Measurements from ENCODE around the gene IMPG2.
A peak's percentile ranks its signal among the peaks of the same experiment; 100 is the strongest.

The IMPG2 gene

GRCh38 chr3:101184111-101184510 lies 136.3 kb downstream of the IMPG2 start:
- no peak for DNase-seq (ENCODE audit: low read depth, low spot score)

GRCh38 chr3:101183151-101183550 lies 137.2 kb downstream of the IMPG2 start:
- peak; percentile 14 for DNase-seq (ENCODE audit: low read depth, low spot score)

- peak; percentile 10 for DNase-seq (ENCODE audit: low read depth, low spot score)
Observed at GRCh38 chr3:101182734-101183133, 137.6 kb downstream of the IMPG2 start.

- no peak for DNase-seq (ENCODE audit: low read depth, low spot score)
Observed at GRCh38 chr3:101181801-101182200, 138.6 kb downstream of the IMPG2 start.

DNA sequence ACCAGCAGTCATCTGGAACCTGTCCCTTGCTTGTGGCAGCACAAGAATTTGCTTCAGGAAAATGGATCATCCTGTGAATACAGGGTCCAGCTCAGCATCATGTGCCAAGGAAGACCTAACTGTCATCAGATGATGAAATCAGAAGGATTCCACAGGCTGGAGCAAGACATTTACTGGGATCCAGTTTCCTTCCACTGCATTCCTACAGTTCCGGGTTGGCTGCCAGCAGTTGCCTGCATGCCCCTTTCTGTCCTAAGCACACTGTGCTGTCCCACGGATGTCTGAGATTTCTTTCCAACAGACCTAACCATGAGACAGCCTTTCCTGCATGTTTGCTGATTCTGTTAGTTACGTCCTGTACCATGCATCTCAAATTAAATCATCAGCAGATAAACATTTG lies 140.7 kb downstream of the IMPG2 start:
- DNase-seq (ENCODE audit: low read depth, low spot score): no peak

DNA sequence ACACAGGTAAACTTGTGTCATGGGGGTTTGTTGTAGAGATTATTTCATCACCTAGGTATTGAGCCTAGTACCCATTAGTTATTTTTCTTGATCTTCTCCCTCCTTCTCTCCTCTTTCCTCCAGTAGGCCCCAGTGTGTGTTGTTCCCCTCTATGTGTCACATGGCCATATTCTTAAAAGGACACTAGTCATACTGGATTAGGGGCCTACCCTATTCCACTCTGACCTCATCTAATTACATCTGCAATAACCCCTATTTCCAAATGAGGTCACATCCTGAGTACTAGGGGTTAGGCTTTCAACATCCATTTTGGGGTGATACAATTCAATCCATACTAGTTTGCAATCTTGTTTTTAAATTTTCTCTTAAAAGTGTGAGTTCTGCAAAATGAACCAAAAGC lies 142.8 kb downstream of the IMPG2 start:
- no peak for DNase-seq (ENCODE audit: low read depth, low spot score)

Measured in ELF-1 (cell line).